ENCODE measurements around the gene AP2A1.

- TF ChIP-seq, protein P1, sequence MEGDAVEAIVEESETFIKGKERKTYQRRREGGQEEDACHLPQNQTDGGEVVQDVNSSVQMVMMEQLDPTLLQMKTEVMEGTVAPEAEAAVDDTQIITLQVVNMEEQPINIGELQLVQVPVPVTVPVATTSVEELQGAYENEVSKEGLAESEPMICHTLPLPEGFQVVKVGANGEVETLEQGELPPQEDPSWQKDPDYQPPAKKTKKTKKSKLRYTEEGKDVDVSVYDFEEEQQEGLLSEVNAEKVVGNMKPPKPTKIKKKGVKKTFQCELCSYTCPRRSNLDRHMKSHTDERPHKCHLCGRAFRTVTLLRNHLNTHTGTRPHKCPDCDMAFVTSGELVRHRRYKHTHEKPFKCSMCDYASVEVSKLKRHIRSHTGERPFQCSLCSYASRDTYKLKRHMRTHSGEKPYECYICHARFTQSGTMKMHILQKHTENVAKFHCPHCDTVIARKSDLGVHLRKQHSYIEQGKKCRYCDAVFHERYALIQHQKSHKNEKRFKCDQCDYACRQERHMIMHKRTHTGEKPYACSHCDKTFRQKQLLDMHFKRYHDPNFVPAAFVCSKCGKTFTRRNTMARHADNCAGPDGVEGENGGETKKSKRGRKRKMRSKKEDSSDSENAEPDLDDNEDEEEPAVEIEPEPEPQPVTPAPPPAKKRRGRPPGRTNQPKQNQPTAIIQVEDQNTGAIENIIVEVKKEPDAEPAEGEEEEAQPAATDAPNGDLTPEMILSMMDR (CRISPR knock-in tag; IDR thresholded peaks at IDR 0.05) = peak; percentile 51
- no peak for TF ChIP-seq ZNF709 (CRISPR knock-in tag; IDR thresholded peaks at IDR 0.05)
- TF ChIP-seq ELF4 (CRISPR knock-in tag; IDR thresholded peaks at IDR 0.05; ENCODE audit: borderline replicate concordance) = no peak
- TF ChIP-seq, protein P2, sequence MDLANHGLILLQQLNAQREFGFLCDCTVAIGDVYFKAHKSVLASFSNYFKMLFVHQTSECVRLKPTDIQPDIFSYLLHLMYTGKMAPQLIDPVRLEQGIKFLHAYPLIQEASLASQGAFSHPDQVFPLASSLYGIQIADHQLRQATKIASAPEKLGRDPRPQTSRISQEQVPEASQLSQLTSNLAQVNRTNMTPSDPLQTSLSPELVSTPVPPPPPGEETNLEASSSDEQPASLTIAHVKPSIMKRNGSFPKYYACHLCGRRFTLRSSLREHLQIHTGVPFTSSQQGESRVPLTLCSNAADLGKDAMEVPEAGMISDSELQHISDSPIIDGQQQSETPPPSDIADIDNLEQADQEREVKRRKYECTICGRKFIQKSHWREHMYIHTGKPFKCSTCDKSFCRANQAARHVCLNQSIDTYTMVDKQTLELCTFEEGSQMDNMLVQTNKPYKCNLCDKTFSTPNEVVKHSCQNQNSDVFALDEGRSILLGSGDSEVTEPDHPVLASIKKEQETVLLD (CRISPR knock-in tag; IDR thresholded peaks at IDR 0.05; ENCODE audit: low read depth) = no peak
- no peak for TF ChIP-seq TAF1 (CRISPR knock-in tag; IDR thresholded peaks at IDR 0.05)
- TF ChIP-seq POLR2A (IDR thresholded peaks at IDR 0.05; ENCODE audit: insufficient read depth in 1 of 2, low read depth in 2 of 2, low read length in 2 of 2) = no peak
- TF ChIP-seq ARID3A (IDR thresholded peaks at IDR 0.05; ENCODE audit: low read depth, low read length) = no peak
- TF ChIP-seq POLR2AphosphoS5 (IDR thresholded peaks at IDR 0.05; ENCODE audit: low read depth, low read length) = no peak
Measured at GRCh38 chr19:49799798-49800376, 33.1 kb downstream of the AP2A1 start.
